Fibroblast of peridontal ligament (primary cell): Measurements from ENCODE around the gene GPRIN1.
A peak's percentile ranks its signal among the peaks of the same experiment; 100 is the strongest.
"Not testable (repeated sequence)": the region's sequence is repeated elsewhere in the genome, so short reads cannot be mapped to it uniquely, and the experiment has no call there.

ENCODE experiments used
- DNase-seq: peaks from one replicate; pipeline ENCODE4 v3.0.0-alpha.2; 2010; ENCODE audit errors: extremely low read depth

The GPRIN1 gene

GRCh38 chr5:176597417-176598389 is 12.3 kb downstream of the GPRIN1 start:
- no peak for DNase-seq

DNA sequence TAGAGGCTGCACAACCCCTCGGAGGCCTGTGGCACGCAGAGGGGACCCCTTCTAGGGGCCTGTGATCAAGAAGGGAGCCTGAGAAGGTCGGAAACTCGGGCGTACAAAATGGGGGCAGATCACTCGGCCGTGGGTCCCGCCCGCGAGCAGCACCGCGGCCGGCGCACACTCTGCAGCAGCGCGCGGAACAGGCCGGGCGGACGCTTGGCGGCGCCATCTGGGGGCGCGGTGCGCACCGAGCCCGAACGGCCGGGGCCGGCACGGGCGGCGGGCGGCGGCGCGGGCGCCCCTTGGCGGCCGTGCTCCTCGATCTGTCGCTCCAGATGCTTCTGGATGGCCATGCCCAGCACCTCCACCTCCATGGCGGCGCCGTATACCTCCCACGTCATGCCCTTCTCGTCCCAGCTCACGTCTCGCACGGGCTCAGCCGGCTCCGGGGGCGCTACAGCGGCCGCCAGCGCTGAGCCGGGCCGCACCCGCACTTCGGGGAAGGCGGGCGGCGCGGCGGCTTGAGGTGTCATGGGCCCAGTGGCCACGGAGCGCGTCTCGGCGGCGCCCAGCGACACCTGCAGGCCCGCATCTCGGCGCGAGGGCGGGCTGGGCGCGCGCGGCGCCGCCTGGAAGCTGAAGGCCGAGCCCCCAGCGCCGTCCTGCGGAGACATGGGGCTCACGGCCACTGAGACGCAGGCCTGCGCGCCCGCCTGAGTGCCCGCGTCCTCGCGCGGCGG is 13.1 kb downstream of the GPRIN1 start:
- peak; percentile 21 for DNase-seq

DNA sequence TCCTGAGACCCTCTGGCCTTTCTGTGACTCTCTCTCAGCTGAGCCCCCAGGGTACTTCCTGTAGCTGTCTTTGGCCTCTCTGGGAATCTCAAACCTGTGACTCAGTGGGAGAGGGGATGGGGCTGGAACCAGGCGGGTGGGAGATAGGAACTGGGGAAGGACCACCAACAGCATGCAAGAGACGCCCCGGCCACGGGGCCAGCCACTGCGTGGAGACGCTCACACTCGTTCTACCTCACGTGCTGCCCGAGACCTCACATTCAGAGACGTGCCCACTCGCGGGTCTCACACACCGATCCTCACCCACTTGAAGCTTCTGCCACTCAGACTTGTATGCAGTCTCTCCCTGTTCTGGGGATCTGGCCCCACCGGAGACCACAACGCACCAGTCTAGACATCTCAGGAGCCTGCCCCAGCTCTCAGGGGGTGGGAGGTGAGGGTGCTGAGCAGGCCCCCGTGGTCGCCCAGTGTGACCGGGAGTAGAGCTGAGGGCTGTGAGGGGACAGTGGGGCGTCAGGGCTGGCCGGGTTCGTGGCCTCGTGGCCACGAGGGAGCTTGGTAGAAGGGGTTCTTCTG is 13.8 kb downstream of the GPRIN1 start:
- no peak for DNase-seq

GRCh38 chr5:176595386-176595943 is 14.5 kb downstream of the GPRIN1 start:
- no peak for DNase-seq

GRCh38 chr5:176594554-176594953 is 15.4 kb downstream of the GPRIN1 start:
- DNase-seq = no peak

GRCh38 chr5:176593273-176593869 is 16.6 kb downstream of the GPRIN1 start:
- no peak for DNase-seq

DNA sequence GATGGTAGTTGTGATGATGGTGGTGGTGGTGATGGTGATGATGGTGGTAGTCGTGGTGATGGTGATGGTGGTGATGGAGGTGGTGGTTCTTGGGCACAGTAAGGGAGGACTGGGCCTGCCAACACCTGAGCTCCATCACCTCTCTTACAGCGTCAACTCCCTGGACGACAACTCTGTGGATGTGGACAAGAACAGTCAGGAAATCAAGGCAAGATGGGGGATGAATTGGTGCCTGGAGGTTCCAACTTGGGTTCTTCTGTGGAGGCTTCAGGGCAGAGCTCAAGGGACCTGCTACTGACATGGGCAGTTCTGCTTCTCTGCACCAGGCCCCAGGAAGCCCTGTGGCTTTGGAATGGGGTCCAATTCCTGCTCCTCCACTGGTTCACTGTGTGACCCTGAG is 17.4 kb downstream of the GPRIN1 start:
- DNase-seq = no peak

- not testable (repeated sequence) for DNase-seq
Observed at GRCh38 chr5:176591667-176592066, 18.3 kb downstream of the GPRIN1 start.

- no peak for DNase-seq
Observed at GRCh38 chr5:176590035-176590717, 19.8 kb downstream of the GPRIN1 start.

DNA sequence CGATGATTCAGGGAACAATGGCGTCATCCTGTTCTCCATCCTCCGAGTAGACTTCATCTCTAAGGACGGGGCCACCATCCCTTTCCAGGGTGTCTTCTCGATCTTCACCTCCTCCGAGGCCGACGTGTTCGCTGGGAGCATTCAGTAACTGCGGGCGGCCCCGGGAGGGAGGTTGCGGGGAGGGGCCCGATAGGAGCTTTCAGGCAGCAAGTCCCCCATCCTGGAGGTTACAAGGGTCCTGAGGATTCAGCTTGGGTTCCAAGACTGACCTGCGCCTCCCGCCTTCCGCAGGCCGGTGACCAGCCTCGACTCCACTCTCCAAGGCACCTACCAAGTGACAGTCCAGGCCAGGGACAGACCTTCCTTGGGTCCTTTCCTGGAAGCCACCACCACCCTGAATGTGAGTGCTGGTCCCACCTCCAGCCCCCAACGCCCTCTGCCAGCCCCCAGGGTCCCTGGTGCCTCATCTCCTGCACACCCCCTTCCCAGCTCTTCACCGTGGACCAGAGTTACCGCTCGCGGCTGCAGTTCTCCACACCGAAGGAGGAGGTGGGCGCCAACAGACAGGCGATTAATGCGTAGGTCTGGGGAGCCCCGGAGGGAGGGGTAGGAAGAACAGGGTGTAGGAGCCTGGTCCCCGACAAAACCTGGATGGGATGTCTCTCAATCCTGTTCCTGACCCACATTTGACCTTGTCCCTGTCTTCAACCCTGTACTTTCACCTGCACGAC is 20.8 kb downstream of the GPRIN1 start:
- no peak for DNase-seq

- DNase-seq = no peak
Observed at GRCh38 chr5:176588297-176588696, 21.7 kb downstream of the GPRIN1 start.

- no peak for DNase-seq
Observed at GRCh38 chr5:176587398-176587797, 22.6 kb downstream of the GPRIN1 start.

- no peak for DNase-seq
Observed at GRCh38 chr5:176583076-176583475, 26.9 kb downstream of the GPRIN1 start.

DNA sequence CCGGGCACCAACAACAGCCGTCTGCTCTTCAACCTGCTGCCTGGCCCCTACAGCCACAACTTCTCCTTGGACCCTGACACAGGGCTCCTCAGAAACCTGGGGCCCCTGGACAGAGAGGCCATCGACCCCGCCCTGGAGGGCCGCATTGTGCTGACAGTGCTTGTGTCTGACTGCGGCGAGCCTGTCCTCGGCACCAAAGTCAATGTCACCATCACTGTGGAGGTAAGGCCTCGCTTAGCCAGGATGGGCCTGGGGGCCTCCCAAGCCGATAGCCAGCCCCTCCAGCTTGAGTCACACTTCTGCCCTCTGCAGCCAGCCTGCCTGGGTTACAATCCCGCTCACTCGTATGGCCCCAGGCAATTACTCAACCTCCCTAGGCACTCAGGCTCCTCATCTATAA is 28.6 kb downstream of the GPRIN1 start:
- no peak for DNase-seq

GRCh38 chr5:176579323-176579722 is 30.6 kb downstream of the GPRIN1 start:
- DNase-seq = no peak

- DNase-seq = no peak
Observed at GRCh38 chr5:176578391-176578808, 31.6 kb downstream of the GPRIN1 start.

- DNase-seq = no peak
Observed at GRCh38 chr5:176577312-176578176, 32.4 kb downstream of the GPRIN1 start.

- DNase-seq = no peak
Observed at GRCh38 chr5:176575488-176576422, 34.2 kb downstream of the GPRIN1 start.
